SKM-1 (cell line): Measurements from ENCODE around the gene MTMR6.
A peak's percentile ranks its signal among the peaks of the same experiment; 100 is the strongest.
"Not testable (repeated sequence)": the region's sequence is repeated elsewhere in the genome, so short reads cannot be mapped to it uniquely, and the experiment has no call there.

Source experiments
- DNase-seq: peaks from one replicate; lab custom pipeline; 2025; ENCODE audit not compliant: unreplicated experiment; lab: John Stamatoyannopoulos, UW

The MTMR6 gene

GRCh38 chr13:25286969-25287961 is at the start of gene MTMR6:
TSS of gene MTMR6 (minus strand) at chr13:25287488. CDS start at chr13:25287247, 241 bp downstream.
- peak; percentile 54 for DNase-seq

DNA sequence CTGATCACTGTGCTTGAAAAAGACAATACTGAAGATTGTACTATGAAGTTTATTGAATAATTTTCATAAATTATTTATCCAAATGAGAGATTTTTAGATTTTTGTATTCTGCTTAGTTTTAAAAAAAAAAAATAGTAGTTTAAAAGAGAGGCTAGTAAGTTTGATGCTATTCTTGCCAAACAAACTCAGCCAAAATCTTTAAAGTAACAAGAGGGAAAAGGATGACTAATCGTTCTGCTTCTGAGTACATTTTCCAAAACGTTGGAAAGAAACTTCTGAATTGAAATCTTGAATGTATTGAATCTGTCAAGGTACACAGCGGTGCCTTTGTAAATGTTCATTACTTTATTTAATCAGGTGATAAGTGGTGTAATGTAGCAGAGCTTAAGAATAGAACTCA is 48.6 kb upstream of the MTMR6 start:
- DNase-seq: no peak

DNA sequence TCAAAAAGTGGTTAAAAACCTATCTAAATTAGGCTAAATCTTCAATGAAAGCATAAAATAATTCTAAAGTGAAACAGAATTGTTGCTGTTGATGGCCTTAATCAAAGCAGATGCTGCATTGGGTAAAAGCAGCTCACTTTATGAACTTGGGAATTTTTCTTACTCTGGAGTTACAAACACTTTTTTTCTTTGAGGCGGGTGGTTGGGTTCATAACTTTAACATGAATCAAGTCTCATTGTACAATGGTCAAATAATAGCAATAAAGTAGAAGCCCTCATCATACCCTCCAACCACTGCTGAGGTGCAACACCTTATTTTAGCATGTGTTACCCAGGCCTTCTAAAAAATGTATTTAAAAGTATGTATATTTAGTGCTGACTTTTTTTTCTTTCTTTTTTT is 43.3 kb upstream of the MTMR6 start:
- no peak for DNase-seq

- no peak for DNase-seq
These were observed 42.4 kb upstream of the MTMR6 start for GRCh38 chr13:25329706-25330105.

DNA sequence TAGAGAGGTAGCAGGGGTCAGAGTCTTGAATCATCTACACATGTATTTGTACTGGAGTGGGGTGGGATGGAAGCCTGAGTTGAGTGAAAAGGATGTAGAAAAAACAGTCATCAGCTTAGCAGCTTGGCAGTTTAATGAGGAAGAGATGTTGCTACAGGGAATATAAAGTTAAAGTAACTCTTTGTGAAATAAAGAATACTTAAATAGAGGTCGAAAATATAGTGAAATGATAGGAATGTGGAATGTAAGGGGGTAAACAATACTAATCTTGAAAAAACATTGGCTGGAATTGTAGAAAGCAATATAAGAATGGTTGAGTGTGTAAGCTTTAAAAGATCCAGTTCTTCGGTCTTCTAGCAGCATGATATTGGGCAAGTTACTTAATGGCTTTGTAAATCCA is 36.8 kb upstream of the MTMR6 start:
- no peak for DNase-seq

- no peak for DNase-seq
These were observed 32.5 kb upstream of the MTMR6 start for GRCh38 chr13:25319771-25320170.

GRCh38 chr13:25318946-25319345 is 31.7 kb upstream of the MTMR6 start:
- not testable (repeated sequence) for DNase-seq

DNA sequence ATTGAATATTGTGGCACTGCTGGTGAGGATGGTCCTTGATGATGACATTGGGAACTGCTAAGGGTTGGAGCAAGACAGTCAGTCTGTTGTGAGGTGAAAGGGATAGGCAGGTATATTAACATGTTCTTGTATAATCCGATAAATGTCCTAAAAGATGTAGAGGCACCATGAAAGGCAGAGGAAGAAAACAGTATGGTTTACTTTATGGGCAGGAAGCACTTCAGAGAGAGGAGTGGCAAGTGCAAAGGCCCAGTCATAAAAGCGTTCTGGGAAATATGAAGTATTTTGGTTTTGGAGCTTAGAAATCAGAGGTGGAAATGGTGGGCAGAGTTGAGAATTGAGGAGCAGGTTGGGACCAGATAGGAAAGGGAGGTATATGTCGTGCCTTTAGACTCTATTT is 23.6 kb upstream of the MTMR6 start:
- DNase-seq: no peak

DNA sequence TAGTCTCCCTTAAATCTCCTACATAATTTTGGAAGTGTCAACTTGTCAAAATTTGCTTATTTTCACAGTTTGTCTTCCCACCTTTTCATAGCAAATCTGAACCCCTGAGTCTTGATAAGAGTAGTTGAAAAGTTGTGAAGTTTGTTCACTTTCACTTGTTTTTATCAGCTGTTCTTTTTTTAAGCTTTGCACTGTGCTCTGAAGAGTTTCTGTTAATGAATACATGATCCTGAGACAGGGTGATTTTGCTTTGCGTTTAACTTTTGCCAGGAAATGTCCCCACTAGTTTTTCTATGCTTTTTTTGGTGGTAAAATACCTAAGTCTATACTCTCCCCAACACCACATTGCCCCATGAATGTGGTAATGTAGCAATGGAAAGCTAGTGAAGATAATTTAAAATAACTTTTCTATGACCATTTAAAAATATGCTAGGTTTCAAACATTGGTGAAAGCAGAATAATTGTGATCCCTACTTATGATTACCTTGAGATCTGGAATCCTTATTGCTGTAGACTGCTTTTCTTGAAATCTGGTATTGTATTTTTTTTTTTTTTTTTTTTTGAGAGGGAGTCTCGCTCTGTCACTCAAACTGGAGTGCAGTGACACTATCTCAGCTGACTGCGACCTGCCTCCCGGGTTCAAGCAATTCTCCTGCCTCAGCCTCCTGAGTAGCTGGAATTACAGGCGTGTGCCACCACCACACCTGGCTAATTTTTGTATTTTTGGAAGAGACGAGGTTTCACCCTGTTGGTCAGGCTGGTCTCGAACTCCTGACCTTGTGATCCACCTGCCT is 19.6 kb upstream of the MTMR6 start:
- no peak for DNase-seq

GRCh38 chr13:25302121-25302520 is 14.8 kb upstream of the MTMR6 start:
- DNase-seq: no peak

GRCh38 chr13:25301347-25302113 is 14.2 kb upstream of the MTMR6 start, which contains the start of gene NUP58:
TSS of gene NUP58 (plus strand) at chr13:25301625. CDS start at chr13:25301774, 149 bp downstream.
- peak; percentile 83 for DNase-seq

GRCh38 chr13:25300861-25301346 is 13.6 kb upstream of the MTMR6 start:
- no peak for DNase-seq

DNA sequence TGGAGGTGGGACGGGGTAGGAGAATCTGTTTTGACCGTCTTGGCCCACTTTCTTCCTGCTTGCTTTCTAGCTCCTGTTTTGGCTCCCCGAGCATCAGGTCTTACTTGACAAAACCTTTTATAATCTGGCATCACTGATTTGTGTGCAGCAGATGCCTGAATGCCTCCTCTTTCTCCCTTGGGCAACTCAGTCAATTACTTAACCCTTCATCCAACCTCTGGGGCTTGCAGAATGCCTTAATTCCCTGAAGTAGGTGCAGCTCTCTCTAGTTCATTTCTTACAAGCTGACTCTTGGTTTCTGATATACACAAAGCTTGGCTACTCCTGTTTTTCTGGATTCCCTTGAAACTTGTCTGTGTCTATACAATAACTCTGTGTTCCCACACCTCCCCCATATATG is 8.4 kb upstream of the MTMR6 start:
- no peak for DNase-seq

- no peak for DNase-seq
These were observed 7.9 kb upstream of the MTMR6 start for GRCh38 chr13:25295228-25295627.

- no peak for DNase-seq
These were observed 5.0 kb upstream of the MTMR6 start for GRCh38 chr13:25292301-25292700.

DNA sequence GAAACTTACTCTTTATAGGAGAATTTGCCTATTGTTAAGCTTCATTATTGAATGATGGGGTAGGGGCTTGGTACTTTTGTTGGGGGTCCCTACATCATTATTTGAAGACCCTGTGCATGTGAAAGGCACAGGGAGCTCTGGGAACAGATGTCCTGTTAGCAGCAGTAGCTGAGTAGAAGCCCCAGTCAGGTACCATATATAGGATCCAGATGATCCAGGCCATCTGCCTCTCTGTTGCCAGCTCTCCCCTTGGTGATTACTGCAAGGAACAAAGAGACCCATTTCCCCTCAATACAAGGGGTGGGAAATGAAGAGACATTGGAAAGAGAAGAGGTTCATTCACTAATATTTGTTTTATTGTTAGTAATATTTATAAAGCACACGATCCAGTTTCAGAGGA is 4.4 kb upstream of the MTMR6 start:
- DNase-seq: no peak

- no peak for DNase-seq
These were observed 1.7 kb upstream of the MTMR6 start for GRCh38 chr13:25288966-25289365.

- no peak for DNase-seq
These were observed 850 bp downstream of the MTMR6 start for GRCh38 chr13:25286308-25286968.

GRCh38 chr13:25281935-25282332 is 5.4 kb downstream of the MTMR6 start:
- no peak for DNase-seq

DNA sequence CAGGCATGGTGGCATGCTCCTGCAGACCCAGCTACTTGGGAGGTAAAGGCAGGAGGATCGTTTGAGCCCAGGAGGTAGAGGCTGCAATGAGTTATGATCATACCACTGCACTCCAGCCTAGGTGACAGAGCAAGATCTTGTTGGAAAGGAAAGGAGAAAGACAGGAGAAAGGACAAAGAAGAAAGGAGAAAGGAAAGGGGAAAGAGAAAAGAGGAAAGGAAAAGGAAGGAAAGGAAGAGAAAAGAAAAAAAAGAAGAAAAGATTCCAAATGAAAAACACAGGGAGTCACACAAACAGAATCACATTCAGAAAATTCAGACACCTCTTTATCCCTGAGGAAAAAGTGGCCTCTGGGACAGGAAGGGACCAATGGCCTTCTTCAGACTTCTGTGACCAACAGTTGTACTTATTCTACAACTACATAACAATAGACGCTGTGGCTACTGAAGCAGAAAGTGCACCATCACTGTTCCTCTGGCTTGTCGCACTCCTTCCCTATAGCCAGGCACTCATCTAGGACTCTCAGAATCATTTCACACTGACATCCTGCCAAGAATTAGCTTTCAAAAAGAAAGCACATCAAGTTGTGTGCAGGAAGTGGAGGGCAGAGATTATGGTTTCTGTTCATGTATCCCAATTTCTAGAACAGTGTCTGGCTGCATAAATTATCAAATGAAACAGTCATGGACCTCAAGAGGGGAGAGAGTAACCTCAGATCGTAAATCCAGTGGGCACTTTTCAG is 5.9 kb downstream of the MTMR6 start:
- no peak for DNase-seq
